ENCODE measurements around the gene SLAMF7. TPM values are rescaled to one million over a fixed set of nuclear protein-coding genes. Genes with fewer than 3 reads are reported as not detected.
"Not testable (repeated sequence)": the region's sequence is repeated elsewhere in the genome, so short reads cannot be mapped to it uniquely, and the experiment has no call there.

SLAMF7 gene
- polyA plus RNA-seq, 2 of the 4 experiments (the other 2 are of a cell fraction), result 0.57 to 1.8 TPM

GRCh38 chr1:160726114-160726497, 12.9 kb upstream of the SLAMF7 start:
- Histone ChIP-seq H3K4me2 (peak overlapping the region; percentile 58), H3K27ac (peak overlapping the region; percentile 26 to 68; a peak in 5 of 6 replicates), H3K4me3 (no peak overlapping the region), H3K4me1 (peaks cover 14% of the 10 kb centered on the region), H3K9me3 (no peaks in the 10 kb centered on the region)
- POLR2A ChIA-PET, result no interaction called here
- TF ChIP-seq NFE2L2 (conservative IDR thresholded peaks at IDR 0.05; ENCODE audit: low read length), result peak; percentile 91
- peak; percentile 89 for TF ChIP-seq MAFK (IDR thresholded peaks at IDR 0.05; ENCODE audit: partially characterized antibody)
- TF ChIP-seq ZFP36 (IDR thresholded peaks at IDR 0.05; ENCODE audit: borderline replicate concordance, partially characterized antibody), result no peak
- peak in 1 of 2 experiments; percentile 23 for DNase-seq (ENCODE audit: low read depth in 1 of 2, low spot score in 1 of 2)
- no peak for FAIRE-seq
- 29% methylated on average over 3 of the region's 3 CpGs for WGBS (ENCODE audit: missing lambda C conversion rate)
- CTCF ChIA-PET, result interaction anchor here (0.7 to 7.4 kb wide), 20 partner anchors 10 to 288 kb away, joined by 3 to 97 read pairs (median 4); partner anchors contain the start of gene ITLN2
- ATAC-seq, result peak in 1 of 2 experiments; percentile 43; a peak in 3 of 6 replicates

- POLR2A ChIA-PET, result no interaction called here
- WGBS (ENCODE audit: missing lambda C conversion rate), result 16% methylated on average over 8 of the region's 8 CpGs
- H3K4me1 ChIP-seq, result peaks cover 14% of the 10 kb centered on the region
- no peaks in the 10 kb centered on the region for H3K9me3 ChIP-seq
- H3K27ac ChIP-seq, result peak overlapping the region; percentile 26 to 68; a peak in 5 of 6 replicates
- TF ChIP-seq, protein P1, sequence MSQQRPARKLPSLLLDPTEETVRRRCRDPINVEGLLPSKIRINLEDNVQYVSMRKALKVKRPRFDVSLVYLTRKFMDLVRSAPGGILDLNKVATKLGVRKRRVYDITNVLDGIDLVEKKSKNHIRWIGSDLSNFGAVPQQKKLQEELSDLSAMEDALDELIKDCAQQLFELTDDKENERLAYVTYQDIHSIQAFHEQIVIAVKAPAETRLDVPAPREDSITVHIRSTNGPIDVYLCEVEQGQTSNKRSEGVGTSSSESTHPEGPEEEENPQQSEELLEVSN (IDR thresholded peaks at IDR 0.05; ENCODE audit: borderline replicate concordance, low read depth), result no peak
- TF ChIP-seq SMC3 (IDR thresholded peaks at IDR 0.05), result peak; percentile 78
- TF ChIP-seq POLR2A (IDR thresholded peaks at IDR 0.05; ENCODE audit: low read length), result no peak
- TF ChIP-seq CBX8 (IDR thresholded peaks at IDR 0.05), result no peak
- TF ChIP-seq EP300 (IDR thresholded peaks at IDR 0.05), result no peak
- TF ChIP-seq CTCF (IDR thresholded peaks at IDR 0.05), result peak; percentile 91
- TF ChIP-seq RAD21 (conservative IDR thresholded peaks at IDR 0.05 in 1 of 2, IDR thresholded peaks at IDR 0.05 in 1 of 2), result peak; percentile 92 to 94
- TF ChIP-seq JUN (IDR thresholded peaks at IDR 0.05), result no peak
- no peak for TF ChIP-seq HOXA7 (CRISPR knock-in tag; IDR thresholded peaks at IDR 0.05)
- TF ChIP-seq MAZ (IDR thresholded peaks at IDR 0.05; ENCODE audit: borderline replicate concordance, low read depth, low read length), result no peak
- TF ChIP-seq CBX2 (IDR thresholded peaks at IDR 0.05; ENCODE audit: borderline replicate concordance, low read depth), result no peak
- no peak for TF ChIP-seq ZFP36 (IDR thresholded peaks at IDR 0.05; ENCODE audit: borderline replicate concordance, partially characterized antibody)
- TF ChIP-seq RNF2 (IDR thresholded peaks at IDR 0.05; ENCODE audit: borderline replicate concordance, low read depth), result no peak
- no peak for TF ChIP-seq HES2 (IDR thresholded peaks at IDR 0.05)
- TF ChIP-seq MAX (IDR thresholded peaks at IDR 0.05), result no peak
- ATAC-seq, result peak; percentile 89 to 94
- FAIRE-seq, result no peak
- H3K4me2 ChIP-seq, result peak overlapping the region; percentile 58
- H3K4me3 ChIP-seq, result no peak overlapping the region
- CTCF ChIA-PET, result interaction anchor here (0.6 to 7.4 kb wide), 37 partner anchors 11 to 371 kb away, joined by 3 to 97 read pairs (median 4); partner anchors contain the start of genes ITLN2, KLHDC9 and SLAMF7
- DNase-seq (ENCODE audit: low read depth in 1 of 2, low spot score in 1 of 2), result peak; percentile 81 to 86
Observed at GRCh38 chr1:160726498-160727315, 12.3 kb upstream of the SLAMF7 start.

DNA sequence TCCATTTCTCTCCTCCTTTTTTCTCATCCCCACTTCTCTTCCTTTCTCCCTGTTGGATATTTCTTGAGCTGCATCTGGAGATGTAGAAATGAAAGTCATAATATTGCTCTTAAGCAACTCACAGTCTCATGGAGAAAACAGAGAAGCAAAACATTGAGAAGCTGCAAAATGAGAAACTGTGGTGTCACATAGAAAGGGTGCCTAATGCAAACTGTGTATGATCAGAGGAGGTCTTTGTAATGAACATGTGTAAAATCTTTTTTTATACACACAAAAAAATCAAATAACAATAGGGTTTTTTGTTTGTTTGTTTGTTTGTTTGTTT, 11.8 kb upstream of the SLAMF7 start:
- ATAC-seq, result no peak
- peak overlapping the region; percentile 58 for H3K4me2 ChIP-seq
- ChIA-PET POLR2A (no interaction called here), CTCF (interaction anchor here (0.6 to 7.4 kb wide), 29 partner anchors 11 to 370 kb away, joined by 3 to 97 read pairs (median 4); partner anchors contain the start of genes ITLN2, KLHDC9 and SLAMF7)
- no peak overlapping the region for H3K4me3 ChIP-seq
- TF ChIP-seq, protein P2, sequence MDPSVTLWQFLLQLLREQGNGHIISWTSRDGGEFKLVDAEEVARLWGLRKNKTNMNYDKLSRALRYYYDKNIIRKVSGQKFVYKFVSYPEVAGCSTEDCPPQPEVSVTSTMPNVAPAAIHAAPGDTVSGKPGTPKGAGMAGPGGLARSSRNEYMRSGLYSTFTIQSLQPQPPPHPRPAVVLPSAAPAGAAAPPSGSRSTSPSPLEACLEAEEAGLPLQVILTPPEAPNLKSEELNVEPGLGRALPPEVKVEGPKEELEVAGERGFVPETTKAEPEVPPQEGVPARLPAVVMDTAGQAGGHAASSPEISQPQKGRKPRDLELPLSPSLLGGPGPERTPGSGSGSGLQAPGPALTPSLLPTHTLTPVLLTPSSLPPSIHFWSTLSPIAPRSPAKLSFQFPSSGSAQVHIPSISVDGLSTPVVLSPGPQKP (IDR thresholded peaks at IDR 0.05; ENCODE audit: low read depth, low read length), result no peak
- TF ChIP-seq PBX3 (IDR thresholded peaks at IDR 0.05) (no peak), EP300 (IDR thresholded peaks at IDR 0.05) (no peak), ZC3H11A (IDR thresholded peaks at IDR 0.05) (no peak), KDM5A (IDR thresholded peaks at IDR 0.05) (no peak), JUN (IDR thresholded peaks at IDR 0.05) (no peak), CHD4 (IDR thresholded peaks at IDR 0.05; ENCODE audit: borderline replicate concordance) (no peak)
- peak overlapping the region; percentile 17 to 52; a peak in 3 of 6 replicates for H3K27ac ChIP-seq
- FAIRE-seq, result no peak
- no peaks in the 10 kb centered on the region for H3K9me3 ChIP-seq
- no peak for DNase-seq (ENCODE audit: low read depth in 1 of 2, low spot score in 1 of 2)
- peaks cover 14% of the 10 kb centered on the region for H3K4me1 ChIP-seq

GRCh38 chr1:160731564-160731963, 7.5 kb upstream of the SLAMF7 start:
- ATAC-seq; H3K9me3 ChIP-seq; H3K4me1 ChIP-seq; H3K4me2 ChIP-seq; DNase-seq (ENCODE audit: low read depth in 1 of 2, low spot score in 1 of 2); POLR2A ChIA-PET; H3K4me3 ChIP-seq; H3K27ac ChIP-seq; CTCF ChIA-PET; FAIRE-seq: not testable (repeated sequence)
- WGBS (ENCODE audit: missing lambda C conversion rate), result 0% methylated on average over 2 of the region's 2 CpGs

Measured in A549 (cell line).